GM10266 (cell line): Measurements from ENCODE around the gene SACM1L.

Experiments used
- DNase-seq: peaks from one replicate; pipeline ENCODE4 v3.0.0; 2012; ENCODE audit errors: extremely low spot score
- CTCF ChIP-seq: IDR thresholded peaks from 2 replicates; pipeline ENCODE4 v1.5.1; 2012; ENCODE audit warnings: mild to moderate bottlenecking, low read depth; ENCODE audit not compliant: control insufficient read depth, insufficient read depth; ENCODE audit errors: missing control alignments

Gene SACM1L

GRCh38 chr3:45761831-45762230 is 72.6 kb downstream of the SACM1L start:
- TF ChIP-seq CTCF, result no peak
- DNase-seq, result no peak

- no peak for DNase-seq
- no peak for TF ChIP-seq CTCF
Observed at GRCh38 chr3:45762647-45763302, 73.6 kb downstream of the SACM1L start.

- no peak for TF ChIP-seq CTCF
- DNase-seq, result no peak
Observed at GRCh38 chr3:45763303-45763675, 74.1 kb downstream of the SACM1L start.

GRCh38 chr3:45765266-45765851 is 76.2 kb downstream of the SACM1L start:
- DNase-seq, result no peak

GRCh38 chr3:45765958-45766357 is 76.8 kb downstream of the SACM1L start:
- no peak for TF ChIP-seq CTCF
- no peak for DNase-seq

More at GRCh38 chr3:45765266-45765851, 76.2 kb downstream of the SACM1L start:
- TF ChIP-seq CTCF, result no peak

GRCh38 chr3:45771166-45771775 is 82.1 kb downstream of the SACM1L start:
- no peak for DNase-seq
- TF ChIP-seq CTCF, result no peak

GRCh38 chr3:45771831-45772230 is 82.6 kb downstream of the SACM1L start:
- no peak for DNase-seq
- no peak for TF ChIP-seq CTCF
